T-helper 1 cell treated with Interleukin-12 subunit alpha and Interleukin-12 subunit beta and Interleukin-4 antibody, amounts not matched to agents 30 ng/mL and 1 ng/mL, for 36 hours (primary cell): ENCODE measurements around the gene AIFM2. TPM values are rescaled to one million over a fixed set of nuclear protein-coding genes. Genes with fewer than 3 reads are reported as not detected.

ENCODE experiments used
- intact Hi-C: fragments of 100-400 bp; cut with micrococcal nuclease; formaldehyde crosslinking; loops from one replicate; pipeline ENCODE4 v1.15.1; 2024
- total RNA-seq: library from RNA; stranded (reverse); gene quantifications from 2 replicates; pipeline ENCODE4 v1.2.3, GENCODE V29; 2022

The AIFM2 gene
- total RNA-seq, 1 donor from 2014 or later, result 4.9 TPM

GRCh38 chr10:70063418-70064098 is 69.1 kb downstream of the AIFM2 start:
- intact Hi-C loops, result no loop called here

Other genes starting within 250 kb of the AIFM2 start
- gene MACROH2A2, start 80.0 kb downstream of the AIFM2 start, total RNA-seq, result 3.4 and 3.5 TPM in 2 replicates
- gene TYSND1, start 13.9 kb upstream of the AIFM2 start, total RNA-seq, result 10.1 and 10.7 TPM in 2 replicates
- gene SAR1A, start 37.7 kb upstream of the AIFM2 start, total RNA-seq, result 100.0 and 110 TPM in 2 replicates
- 187 and 192 TPM in 2 replicates for gene PPA1, start 100.6 kb upstream of the AIFM2 start, total RNA-seq
- not detected in 2 replicates for gene NPFFR1, start 151.2 kb upstream of the AIFM2 start, total RNA-seq
- 7.8 and 9.0 TPM in 2 replicates for gene LRRC20, start 249.8 kb upstream of the AIFM2 start, total RNA-seq